HG02571 (cell line): ENCODE results near the gene TIFAB.

ENCODE experiments used
- ATAC-seq: cut with Tn5 transposase; IDR thresholded peaks from one replicate; pipeline ENCODE4 v1.9.1; 2021; ENCODE audit warnings: mild to moderate bottlenecking, moderate library complexity; ENCODE audit not compliant: unreplicated experiment

Gene TIFAB

GRCh38 chr5:135482381-135482933 lies 30.3 kb upstream of the TIFAB start:
- no peak for ATAC-seq

GRCh38 chr5:135481909-135482311 lies 29.8 kb upstream of the TIFAB start:
- ATAC-seq = no peak

- no peak for ATAC-seq
These were observed 29.2 kb upstream of the TIFAB start for GRCh38 chr5:135481387-135481786.

GRCh38 chr5:135480511-135480910 lies 28.4 kb upstream of the TIFAB start:
- ATAC-seq = no peak

- no peak for ATAC-seq
These were observed 26.8 kb upstream of the TIFAB start for GRCh38 chr5:135478938-135479337.

DNA sequence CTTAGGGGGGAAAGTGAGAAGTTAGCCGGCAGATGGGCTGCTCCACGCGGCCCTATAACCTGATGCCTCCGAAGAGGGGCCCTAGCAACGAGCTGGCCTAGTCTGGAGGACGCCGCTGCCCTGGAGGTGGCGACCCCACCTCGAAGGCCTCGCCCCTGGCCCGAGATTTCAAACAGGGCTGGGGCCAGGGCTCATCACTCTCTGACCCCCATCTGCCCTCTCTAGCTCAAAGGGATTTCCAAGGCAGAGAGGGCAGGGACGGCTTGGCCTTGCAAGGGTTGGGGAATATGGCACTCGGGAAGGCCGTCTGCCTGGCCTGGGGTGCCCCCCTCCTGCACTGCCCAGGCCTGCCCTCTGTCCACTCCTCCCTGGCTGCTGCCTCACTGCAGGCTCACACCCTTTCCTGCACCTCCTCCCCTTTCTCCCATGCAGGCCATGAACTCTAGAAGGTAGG lies 25.5 kb upstream of the TIFAB start:
- ATAC-seq = no peak

GRCh38 chr5:135476615-135477581 lies 24.7 kb upstream of the TIFAB start:
- no peak for ATAC-seq

- ATAC-seq = no peak
These were observed 22.0 kb upstream of the TIFAB start for GRCh38 chr5:135473956-135474670.

- ATAC-seq = no peak
These were observed 20.0 kb upstream of the TIFAB start for GRCh38 chr5:135472141-135472540.

DNA sequence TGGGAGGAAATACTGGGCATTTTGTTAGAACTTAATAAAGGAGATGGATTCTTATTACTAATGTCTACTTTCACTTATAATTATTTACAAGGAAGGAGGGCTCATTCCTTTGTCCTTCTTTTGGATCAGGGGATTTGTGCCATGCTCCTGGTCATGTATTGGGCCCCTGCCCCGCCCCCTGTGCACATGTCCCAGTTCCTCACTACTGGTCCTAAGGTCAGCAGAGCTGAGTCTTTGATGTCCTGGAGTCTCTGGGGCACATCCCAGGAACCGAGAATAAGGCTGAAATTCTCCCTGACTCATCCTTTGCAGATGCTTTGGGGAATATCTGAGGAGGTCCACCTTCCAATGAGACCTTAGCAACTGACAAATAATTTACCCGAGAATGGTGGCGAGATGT lies 19.6 kb upstream of the TIFAB start:
- no peak for ATAC-seq

GRCh38 chr5:135469911-135470310 lies 17.8 kb upstream of the TIFAB start:
- ATAC-seq = no peak

GRCh38 chr5:135468541-135468940 lies 16.4 kb upstream of the TIFAB start:
- no peak for ATAC-seq

- no peak for ATAC-seq
These were observed 15.8 kb upstream of the TIFAB start for GRCh38 chr5:135467871-135468485.

- no peak for ATAC-seq
These were observed 15.0 kb upstream of the TIFAB start for GRCh38 chr5:135467051-135467625.

- ATAC-seq = no peak
These were observed 14.3 kb upstream of the TIFAB start for GRCh38 chr5:135466178-135467050.

DNA sequence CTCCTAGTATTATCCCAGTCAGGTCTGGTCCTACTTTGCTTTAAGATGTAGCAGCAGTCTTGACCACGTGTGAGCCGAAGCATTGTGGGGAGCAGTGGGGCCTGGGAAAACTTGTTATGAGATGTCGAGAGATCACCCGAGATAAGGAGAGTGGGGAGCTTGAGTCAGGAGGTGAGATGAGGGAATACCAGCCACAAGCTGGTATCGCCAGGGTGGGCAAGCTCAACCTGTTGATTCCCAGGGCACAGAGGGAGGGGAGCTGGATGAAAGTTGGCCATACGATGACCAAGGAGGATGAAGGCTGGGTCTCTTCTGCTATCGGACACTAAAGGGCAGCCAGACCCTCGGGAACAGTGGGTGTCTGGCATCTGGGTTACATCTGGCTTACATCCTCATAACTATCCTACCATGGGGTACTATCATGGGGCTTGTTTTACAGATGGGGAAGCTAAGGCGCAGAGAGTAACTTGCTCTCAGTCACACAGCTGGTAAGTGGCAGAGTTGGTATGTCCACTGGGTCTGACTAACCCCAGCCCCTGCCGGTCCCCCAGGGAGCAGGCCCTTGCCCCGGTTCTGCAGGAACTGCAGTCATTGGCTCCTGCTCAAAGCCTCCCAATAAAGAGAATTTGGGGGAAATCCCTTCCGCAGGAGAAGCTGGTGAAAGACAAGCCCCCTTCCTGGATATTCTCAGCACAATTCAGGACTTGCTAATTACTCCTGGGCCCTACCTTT lies 13.4 kb upstream of the TIFAB start:
- no peak for ATAC-seq

DNA sequence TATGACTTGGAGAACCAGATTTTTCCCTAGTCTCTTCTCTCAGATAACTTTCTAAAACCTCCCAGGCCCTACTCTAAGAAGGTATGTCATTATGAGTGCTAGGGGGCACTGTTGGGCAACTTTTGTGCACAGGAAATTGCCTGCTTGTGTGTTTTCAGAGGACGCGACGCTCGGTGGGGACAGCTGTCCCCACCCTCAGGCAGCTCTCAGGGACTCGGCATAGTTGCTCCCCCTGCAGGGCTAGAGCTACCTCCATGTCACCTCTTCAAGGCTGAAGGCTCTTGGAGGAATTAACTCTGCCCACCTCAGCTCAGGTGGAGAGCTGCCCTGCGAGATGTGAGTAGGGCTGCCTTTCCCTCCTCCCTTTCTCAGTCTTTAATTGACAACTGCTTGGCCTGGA lies 10.2 kb upstream of the TIFAB start:
- ATAC-seq = no peak

DNA sequence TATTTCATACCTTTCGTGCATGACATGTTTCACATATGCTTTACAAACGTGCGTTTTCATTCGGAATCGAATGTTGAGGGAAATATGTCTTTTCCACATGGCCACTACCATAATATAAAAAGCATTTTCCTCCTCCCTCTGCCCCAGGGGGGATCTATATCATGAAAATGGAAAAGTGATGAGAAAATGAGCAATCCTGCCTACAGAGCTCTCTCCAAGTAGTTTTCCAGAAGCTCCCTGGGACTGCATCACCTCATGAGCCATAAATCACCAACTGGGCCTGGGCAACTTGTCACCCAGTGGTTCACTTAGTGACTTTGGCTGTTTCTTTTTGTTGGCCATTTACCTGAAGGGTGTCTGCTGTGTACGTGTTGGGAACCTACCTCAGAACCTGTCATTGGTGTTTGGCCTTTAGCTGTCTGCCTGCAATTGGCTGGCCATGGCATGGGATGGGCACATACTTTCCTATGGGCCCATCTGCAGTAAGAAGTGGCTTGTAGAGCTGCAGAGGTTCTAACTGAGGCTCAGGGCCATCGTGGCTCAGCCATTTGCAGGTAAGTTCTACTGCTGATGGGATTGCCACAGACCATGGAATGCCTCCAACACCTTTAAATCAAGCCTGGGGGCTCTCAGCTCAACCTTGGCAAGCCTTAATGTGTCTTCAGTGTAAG lies 9.5 kb upstream of the TIFAB start:
- no peak for ATAC-seq
